ENCODE measurements around the gene EP400. TPM values are rescaled to one million over a fixed set of nuclear protein-coding genes. Genes with fewer than 3 reads are reported as not detected.
"Not testable (repeated sequence)": the region's sequence is repeated elsewhere in the genome, so short reads cannot be mapped to it uniquely, and the experiment has no call there.

The EP400 gene
- total RNA-seq, 1 donor from 2014 or later = 59.7 TPM

DNA sequence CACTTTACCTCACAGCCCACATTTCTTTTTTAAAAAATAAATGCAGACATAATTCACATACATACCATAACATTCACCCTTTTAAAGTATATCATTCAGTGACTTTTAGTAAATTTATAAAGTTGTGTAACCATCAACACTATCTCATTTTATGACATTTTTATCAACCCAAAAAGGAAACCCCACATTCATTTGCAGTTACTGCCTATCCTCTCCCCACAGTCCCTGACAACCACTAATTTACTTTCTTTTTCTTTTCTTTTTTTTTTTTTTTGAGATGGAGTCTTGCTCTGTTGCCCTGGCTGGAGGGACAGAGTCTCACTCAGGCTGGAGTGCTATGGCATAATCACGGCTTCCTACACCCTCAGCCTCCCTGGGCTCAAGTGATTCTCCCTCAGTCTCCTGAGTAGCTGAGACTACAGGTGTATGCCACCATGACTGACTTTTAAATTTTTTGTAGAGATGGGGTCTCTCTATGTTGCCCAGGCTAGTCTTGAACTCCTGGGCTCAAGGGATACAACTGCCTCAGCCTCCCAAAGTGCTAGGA, 1.5 kb upstream of the EP400 start:
- intact Hi-C loops (cut with micrococcal nuclease) = loop anchor here (2.0 to 5.0 kb wide), 7 partner anchors 111 to 1109 kb away; partner anchors contain the start of genes DDX51, NOC4L, SFSWAP and STX2

DNA sequence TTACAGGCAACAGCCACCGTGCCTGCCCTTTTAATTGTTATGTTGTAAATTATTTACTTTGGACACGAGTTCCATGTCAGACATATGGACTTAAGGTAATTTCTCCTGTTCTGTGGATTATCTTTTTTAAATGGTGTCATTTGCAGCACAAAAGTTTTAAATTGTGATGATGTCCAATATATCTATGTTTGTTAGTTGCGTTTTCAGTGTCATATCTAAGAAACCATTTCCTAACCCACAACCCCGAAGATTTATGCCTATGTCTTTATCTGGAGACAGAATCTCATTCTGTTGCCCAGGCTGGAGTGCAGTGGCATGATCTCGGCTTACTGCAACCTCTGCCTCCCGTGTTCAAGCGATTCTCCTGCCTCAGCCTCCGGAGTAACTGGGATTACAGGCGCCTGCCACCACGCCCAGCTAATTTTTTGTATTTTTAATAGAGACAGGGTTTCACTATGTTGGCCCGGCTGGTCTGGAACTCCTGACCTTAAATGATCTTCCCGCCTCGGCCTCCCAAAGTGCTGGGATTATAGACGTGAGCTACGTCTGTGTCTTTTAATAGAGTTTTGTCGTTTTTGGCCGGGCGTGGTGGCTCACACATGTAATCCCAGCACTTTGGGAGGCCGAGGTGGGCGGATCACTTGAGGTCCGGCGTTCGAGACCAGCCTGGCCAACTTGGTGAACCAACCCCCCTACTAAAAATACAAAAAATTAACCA, 870 bp upstream of the EP400 start:
- intact Hi-C loops (cut with micrococcal nuclease) = loop anchor here (1.0 to 5.0 kb wide), 14 partner anchors 20 to 1110 kb away; partner anchors contain the start of genes DDX51, NOC4L, PUS1 and SFSWAP

DNA sequence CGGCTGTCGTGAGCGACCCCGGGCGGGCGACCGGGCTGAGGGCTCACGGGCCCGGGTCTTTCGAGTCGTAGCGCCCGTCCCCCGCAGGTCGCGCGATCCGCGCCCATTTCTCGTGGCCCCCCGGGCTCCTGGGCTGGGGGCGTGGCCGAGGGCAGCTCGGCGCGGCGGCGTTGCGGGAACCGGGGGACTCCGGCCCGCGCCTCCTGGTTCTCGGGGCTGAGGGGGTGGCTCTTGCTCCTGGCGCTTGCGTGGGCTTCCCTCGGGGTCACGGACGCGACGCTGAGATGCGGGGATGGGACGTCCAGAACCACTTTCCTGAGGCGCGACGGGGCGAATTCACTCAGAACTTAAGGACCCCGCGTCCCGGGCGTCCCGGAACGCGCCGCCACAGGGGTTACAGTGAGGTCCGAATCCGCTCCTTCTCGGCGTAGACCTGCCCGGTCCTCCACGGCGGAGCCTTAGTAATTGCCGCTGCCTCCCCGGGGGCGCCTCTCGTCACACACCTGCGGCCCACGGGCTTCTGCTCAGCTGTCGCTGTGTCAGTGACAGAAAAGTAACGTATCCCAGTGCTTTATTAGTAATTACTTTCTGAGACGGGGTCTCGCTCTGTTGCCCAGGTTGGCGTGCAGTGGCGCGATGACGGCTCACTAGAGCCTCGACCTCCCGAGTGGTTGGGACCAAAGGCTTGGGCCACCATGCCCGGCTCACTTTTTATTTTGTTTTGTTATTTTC, 606 bp downstream of the EP400 start:
- intact Hi-C loops (cut with micrococcal nuclease) = no loop called here

DNA sequence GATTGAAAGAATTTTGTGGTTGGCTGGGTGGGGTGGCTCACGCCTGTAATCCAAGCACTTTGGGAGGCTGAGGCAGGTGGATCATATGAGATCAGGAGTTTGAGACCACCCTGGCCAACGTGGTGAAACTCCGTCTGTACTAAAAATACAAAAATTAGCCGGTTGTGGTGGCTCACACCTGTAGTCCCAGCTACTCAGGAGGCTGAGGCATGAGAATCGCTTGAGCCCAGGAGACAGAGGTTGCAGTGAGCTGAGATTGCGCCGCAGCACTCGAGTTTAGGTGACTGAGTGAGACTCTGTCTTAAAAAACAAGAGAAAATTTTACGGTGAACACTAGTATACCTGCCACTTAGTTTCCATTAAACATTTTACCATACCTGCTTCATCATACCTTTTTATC, 4.1 kb downstream of the EP400 start:
- intact Hi-C loops (cut with micrococcal nuclease) = not testable (repeated sequence)

DNA sequence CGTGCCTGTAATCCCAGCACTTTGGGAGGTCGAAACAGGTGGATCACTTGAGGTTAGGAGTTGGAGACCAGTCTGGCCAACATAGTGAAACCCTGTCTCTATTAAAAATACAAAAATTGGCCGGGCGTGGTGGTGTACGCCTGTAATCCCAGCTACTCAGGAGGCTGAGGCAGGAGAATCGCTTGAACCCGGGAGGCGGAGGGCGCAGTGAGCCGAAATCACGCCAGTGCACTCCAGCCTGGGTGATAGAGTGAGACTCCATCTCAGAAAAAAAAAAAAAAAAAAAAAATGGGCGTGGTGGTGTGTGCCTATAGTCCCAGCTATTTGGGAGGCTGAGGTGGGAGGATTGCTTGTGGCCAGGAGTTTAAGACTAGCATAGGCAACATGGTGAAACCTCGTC, 4.7 kb downstream of the EP400 start:
- intact Hi-C loops (cut with micrococcal nuclease) = not testable (repeated sequence)

DNA sequence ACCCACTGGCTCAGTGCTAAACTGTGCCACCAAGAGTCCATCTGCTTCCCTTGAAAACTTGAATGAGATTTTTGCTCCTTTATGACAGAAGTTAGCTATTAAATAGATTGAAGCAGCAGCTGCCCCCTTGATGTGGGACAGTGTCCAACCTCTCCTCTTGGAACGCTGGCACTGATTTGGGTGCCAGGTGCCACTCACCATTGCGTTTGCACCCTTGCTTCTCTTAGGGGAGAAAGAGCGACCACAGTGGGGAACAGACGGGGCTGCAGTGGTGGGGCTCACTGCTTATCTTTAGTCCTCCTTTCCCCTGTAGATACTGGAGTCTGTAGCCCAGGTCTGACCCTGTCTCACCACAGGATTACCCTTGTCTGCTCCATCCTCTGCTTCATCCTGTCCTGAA, 9.4 kb downstream of the EP400 start:
- intact Hi-C loops (cut with micrococcal nuclease) = no loop called here

DNA sequence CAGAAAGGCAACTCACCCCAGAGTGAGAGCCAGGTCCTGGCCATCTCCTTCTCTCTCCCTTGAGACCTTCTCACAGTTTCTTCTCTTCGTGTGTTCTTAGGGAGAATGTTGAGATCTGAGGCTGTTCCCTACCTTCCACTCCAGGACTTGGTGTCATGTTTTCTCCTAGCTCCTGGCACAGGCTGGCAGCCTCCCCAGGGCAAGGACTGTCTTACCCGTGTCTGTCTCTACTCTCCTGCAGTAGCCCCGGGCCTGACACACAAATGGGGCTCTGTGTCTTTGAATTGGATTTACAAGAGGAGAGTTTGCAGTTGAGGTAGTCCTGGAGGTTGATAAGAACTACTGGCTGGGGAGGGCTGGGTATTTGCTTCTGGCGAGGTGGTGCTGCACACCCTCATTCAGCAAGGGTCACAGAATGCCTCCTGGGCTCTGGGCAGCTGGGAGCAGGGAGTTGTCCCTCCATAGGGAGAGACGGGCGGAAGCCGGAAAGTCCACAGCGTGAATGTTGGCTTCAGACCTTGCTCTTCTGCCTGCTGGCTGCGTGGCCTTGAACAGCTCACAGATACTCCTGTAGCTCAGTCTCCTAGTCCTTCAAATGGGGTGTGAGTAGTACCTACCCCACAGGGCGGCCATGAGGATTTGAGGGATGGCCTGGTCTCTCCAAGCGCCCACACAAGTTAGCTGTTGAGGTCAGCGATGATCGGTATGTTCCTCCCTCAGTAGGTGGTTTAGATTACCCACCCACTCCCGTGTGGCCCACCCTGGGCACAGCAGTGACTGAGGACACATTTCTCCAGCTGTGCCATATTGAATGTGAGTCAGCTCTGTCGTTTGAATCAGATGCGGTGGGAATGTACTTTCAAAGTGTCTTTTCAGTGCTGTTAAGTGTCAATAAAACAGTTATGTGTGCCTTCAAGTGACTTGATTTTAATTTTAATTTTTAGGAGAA, 10.2 kb downstream of the EP400 start:
- intact Hi-C loops (cut with micrococcal nuclease) = no loop called here

DNA sequence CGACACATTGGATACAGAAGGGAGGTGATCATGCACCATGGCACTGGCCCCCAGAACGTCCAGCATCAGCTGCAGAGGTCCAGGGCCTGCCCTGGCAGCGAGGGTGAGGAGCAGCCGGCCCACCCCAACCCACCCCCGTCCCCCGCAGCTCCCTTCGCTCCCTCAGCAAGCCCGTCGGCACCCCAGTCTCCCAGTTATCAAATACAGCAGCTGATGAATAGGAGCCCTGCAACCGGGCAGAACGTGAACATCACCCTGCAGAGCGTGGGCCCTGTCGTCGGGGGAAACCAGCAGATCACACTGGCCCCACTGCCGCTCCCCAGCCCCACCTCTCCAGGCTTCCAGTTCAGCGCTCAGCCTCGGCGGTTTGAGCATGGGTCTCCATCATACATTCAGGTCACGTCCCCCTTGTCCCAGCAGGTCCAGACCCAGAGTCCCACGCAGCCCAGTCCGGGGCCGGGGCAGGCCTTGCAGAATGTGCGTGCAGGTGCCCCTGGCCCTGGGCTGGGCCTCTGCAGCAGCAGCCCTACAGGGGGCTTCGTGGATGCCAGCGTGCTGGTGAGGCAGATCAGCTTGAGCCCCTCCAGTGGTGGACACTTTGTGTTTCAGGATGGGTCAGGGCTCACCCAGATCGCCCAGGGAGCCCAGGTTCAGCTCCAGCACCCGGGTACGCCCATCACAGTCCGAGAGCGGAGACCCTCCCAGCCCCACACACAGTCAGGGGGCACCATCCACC, 11.0 kb downstream of the EP400 start:
- intact Hi-C loops (cut with micrococcal nuclease) = not testable (repeated sequence)

DNA sequence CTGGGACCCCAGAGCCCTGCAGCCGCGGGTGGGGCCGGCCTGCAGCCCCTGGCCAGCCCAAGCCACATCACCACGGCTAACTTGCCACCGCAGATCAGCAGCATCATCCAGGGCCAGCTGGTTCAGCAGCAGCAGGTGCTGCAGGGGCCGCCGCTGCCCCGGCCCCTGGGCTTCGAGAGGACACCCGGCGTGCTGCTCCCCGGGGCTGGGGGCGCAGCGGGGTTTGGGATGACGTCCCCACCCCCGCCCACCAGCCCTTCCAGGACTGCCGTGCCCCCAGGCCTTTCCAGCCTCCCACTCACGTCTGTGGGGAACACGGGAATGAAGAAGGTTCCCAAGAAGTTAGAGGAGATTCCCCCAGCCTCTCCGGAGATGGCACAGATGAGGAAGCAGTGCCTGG, 11.6 kb downstream of the EP400 start:
- intact Hi-C loops (cut with micrococcal nuclease) = not testable (repeated sequence)

DNA sequence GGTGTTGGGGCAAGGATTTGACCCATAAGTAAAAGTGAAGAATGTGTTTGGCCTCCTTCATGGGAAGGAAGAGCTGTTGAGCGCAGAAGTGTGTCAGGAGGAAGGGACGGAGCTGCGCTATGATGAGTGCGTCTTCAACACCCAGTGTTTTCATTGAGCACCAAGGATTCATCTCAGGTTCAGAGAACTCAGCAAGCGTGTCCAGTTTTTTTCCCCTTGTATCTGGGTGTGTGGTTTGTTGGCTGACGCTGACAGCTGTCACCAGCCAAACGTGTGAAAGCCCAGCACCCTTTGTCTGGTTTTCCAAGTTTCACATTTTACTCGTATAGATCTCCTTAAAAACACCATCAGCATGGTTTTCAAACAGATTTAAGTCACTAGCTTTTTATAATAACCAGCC, 12.3 kb downstream of the EP400 start:
- intact Hi-C loops (cut with micrococcal nuclease) = no loop called here

DNA sequence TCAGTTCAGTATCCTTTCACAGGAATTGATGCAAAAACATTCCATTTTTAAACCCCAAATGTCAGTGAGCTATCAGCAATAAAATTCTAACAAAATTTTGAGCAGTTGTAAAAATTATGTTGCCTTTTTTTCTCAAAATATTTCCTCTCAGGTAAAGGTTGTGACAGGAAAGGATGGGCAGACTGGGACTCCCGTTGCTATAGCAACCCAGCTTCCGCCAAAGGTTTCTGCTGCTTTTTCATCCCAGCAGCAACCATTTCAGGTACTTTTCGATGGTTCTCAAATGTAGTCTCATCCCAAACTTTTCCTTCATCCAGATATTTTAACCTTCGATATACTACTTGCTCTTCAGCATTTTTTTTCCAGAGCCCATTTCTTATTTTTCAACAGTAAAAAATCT, 13.6 kb downstream of the EP400 start:
- intact Hi-C loops (cut with micrococcal nuclease) = no loop called here

DNA sequence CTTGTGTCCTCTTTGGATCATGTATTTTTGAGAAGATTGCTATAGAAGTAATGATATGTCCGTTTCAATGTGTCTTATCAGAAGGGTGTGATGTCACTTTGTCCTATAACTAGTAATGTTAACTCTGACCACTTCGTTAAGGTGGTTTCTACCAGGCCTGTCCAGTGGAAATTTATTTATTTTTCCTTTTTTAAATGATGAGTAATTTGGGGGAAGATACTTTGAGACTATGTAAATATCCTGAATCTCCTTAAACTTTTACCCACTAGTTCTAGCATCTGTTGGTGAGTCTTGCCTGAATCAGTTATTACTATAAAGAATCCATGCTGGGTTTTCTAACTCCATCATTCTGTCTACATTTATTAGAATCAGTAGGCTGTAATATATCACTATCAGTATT, 15.3 kb downstream of the EP400 start:
- intact Hi-C loops (cut with micrococcal nuclease) = no loop called here

DNA sequence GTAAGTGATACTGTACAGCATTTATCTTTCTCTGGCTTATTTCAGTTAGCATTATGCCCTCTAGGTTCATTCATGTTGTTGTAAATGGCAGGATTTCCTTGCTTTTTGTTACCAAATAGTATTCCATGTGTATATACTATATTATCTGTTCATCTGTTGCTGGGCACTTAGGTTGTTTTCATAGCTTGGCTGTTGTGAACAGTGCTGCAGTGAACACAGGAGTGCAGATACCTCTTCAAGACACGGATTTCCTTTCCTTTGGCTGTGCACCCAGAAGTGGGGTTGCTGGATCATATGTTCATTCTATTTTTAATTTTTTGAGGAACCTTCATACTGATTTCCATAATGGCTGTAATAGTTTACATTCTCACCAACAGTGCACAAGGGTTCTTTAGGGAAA, 21.5 kb downstream of the EP400 start:
- intact Hi-C loops (cut with micrococcal nuclease) = no loop called here

DNA sequence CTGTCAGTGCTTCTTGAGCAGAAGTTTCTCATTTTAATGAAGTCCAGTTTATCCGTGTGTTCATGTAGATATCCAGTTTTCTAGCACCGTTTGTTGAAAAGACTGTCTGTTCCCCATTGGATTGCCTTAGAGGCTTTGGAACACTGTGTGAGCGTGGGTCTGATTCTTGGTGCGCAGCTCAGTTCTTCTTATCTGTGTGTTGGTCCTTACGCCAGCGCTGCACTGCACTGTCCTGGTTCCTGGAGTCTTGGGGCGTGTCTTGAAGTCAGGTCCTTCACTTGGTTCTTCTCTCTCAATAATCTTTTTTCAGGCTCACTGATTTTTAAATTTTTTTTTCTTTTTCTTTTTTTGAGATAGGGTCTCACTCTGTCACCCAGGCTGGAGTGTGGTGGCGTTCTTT, 25.5 kb downstream of the EP400 start:
- intact Hi-C loops (cut with micrococcal nuclease) = no loop called here

DNA sequence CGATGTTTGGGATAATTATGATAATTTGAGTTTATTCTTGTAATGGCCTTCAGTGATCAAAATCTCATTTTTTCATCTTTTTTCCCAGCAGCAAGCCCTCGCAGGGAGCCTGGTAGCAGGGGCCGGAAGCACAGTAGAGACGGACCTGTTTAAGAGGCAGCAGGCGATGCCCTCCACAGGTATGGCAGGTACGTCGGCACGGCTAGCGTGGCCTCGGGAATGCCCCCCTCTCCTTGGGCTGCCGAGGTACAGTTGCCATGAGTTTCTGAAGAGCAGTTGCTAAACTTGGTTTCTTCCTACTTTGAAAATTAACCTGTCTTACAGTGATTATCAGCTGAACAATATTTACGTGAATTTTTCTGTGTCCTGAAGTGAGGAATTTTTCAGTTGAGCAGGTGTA, 29.9 kb downstream of the EP400 start:
- intact Hi-C loops (cut with micrococcal nuclease) = no loop called here

DNA sequence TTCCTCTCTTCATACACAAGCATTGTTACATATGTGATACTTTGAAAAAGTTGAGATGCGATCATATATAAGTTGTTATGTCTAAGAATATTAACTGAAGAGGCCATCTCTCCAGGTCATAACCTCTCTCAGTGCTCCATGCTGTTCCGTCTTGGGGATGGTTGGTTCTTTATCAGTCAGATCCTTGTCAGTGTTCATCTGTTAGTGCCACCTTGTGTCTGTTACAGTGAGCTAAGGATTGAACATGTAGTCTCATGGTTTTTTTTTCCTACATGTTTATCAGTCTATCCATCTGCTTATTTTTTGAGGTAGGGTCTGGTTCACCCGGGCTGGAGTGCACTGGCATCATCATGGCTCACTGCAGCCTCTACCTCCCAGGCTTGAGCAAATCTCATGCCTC, 30.5 kb downstream of the EP400 start:
- intact Hi-C loops (cut with micrococcal nuclease) = no loop called here

DNA sequence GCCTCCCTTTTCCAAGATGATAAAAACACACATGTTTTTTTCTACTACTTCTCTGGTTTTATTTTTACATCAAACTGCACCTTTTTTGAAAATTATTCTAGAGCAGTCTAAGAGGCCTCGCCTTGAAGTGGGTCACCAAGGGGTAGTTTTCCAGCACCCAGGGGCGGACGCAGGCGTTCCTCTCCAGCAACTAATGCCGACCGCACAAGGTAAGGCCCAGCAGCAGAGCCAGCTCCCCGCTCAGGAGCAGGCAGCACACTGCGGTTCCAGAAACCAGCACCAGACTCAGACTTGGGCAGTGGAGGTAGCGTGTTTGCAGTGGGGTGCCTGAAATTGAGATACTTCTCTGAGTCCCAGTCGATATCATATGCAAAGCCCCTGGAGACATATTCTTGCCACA, 31.6 kb downstream of the EP400 start:
- intact Hi-C loops (cut with micrococcal nuclease) = no loop called here

DNA sequence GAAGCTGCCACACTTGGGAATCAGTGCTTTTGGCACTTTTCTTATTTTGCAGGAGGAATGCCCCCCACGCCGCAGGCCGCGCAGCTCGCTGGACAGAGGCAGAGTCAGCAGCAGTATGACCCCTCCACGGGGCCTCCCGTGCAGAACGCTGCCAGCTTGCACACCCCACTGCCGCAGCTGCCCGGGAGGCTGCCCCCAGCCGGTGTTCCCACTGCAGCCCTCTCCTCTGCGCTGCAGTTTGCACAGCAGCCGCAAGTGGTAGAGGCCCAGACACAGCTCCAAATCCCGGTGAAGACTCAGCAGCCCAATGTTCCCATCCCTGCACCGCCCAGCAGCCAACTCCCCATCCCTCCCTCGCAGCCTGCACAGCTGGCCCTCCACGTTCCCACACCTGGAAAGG, 32.3 kb downstream of the EP400 start:
- intact Hi-C loops (cut with micrococcal nuclease) = no loop called here

DNA sequence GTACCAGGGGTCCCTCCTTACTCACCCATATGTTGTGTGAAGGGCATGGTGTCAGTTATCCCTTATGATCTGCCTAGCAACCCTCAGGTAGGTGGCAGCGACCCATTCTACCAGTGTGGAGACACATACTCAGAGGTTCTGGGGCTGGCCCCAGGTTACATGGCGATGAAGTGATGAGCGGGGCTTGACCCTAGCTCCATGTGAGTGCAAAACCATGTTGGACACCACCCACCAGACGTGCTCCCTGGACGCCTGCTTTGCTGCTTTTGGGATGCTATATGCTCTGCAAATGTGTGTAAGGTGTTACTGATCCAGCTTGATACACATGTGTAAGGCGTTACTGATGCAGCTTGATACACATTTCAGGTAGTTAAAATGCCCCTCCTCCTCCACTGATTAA, 33.3 kb downstream of the EP400 start:
- intact Hi-C loops (cut with micrococcal nuclease) = no loop called here

DNA sequence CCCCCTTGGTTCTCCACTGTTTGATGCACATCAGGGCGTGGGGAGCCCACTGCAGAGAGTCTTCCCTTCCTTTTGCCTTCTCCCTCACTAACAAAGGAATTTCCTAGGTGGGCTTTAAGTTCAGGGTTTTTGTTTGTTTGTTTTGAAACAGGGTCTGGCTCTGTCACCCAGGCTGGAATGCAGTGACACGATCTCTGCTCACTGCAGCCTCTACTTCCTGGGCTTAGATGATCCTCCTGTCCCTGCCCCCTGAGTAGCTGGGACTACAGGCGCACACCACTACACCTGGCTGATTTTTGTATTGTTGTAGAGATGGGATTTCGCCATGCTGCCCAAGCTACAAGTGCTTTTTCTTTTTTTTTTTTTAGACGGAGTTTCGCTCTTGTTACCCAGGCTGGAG, 33.8 kb downstream of the EP400 start:
- intact Hi-C loops (cut with micrococcal nuclease) = no loop called here

DNA sequence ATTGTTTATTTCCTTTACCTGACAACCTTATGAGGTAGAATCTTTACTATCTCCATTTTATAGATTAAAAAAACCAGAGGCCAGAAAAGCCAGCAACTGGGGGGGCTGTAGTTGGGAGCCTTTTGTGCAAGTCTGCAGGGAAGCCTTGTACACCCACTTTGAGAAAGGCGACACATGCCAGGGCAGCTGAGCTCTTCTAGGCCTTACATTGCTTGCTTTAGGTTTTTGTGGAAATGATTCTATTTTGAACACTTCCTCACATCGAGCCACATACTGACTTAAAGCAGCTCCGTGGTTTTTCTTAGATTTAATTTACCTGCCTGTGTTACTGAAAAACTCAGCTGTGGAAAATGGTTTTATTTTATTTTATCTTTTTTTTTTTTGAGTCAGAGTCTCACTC, 34.6 kb downstream of the EP400 start:
- intact Hi-C loops (cut with micrococcal nuclease) = no loop called here

All from T-helper 1 cell treated with Interleukin-12 subunit alpha and Interleukin-12 subunit beta and Interleukin-4 antibody, amounts not matched to agents 30 ng/mL and 1 ng/mL, for 36 hours (primary cell).